ENCODE data around the gene KCNIP4.
"Not testable (repeated sequence)": the region's sequence is repeated elsewhere in the genome, so short reads cannot be mapped to it uniquely, and the experiment has no call there.

The KCNIP4 gene

DNA sequence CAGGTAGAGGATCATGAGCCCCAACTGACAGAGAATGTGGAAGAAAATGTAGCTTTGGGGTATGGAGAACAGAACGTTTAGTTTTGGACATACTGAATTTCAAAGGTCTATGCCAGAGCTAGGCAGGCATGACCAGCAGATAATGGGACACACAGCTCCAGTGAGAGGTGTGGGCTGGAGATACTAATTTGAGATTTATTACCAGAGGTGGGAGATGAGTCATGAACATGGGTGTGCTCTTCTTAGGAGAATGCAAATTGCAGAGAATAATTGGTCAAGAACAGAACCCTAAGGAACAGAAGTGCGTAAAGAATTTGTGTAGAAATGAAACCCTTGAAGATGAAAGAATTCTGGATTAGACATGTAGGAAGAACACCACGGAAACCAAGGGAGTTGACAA lies 1123.1 kb downstream of the KCNIP4 start:
- DNase-seq: no peak

DNA sequence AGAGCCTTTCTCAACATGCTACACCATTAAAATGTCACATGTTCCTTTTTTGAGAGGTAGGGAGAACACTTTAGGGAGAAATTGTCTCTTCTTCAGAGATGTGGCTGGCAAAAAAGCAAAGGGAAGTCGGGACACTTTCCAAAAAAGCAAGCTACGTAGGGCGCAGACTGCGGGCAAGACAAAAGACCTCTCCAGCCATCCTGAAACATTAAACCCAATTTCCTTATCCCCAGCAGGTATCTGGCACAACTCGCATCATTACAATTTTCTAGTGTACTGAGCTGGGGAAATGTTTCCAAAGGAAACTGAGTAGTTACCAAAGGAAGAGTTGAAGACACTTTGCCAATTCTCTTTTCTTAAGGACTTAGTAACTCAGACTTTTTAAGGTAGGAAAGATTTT lies 1132.3 kb downstream of the KCNIP4 start:
- DNase-seq: no peak

DNA sequence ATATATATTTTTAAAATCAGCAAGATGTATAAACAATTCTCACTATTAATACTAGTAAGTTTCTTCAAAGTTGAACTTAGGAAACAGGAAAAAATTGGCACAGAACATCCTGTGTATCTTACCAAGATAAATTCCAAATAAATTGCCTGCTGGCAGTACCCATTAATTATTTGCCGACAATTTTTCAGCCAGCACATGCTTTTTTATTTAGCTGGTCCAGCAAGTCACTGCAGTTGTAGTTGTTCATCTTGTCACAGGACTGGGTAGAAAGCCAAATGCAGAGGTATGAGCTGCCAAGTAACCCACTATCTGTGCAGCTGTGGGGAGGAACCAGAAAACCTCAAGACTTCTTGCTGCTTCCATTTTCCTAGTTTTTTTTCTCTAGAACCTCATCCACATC lies 1134.9 kb downstream of the KCNIP4 start:
- no peak for DNase-seq

DNA sequence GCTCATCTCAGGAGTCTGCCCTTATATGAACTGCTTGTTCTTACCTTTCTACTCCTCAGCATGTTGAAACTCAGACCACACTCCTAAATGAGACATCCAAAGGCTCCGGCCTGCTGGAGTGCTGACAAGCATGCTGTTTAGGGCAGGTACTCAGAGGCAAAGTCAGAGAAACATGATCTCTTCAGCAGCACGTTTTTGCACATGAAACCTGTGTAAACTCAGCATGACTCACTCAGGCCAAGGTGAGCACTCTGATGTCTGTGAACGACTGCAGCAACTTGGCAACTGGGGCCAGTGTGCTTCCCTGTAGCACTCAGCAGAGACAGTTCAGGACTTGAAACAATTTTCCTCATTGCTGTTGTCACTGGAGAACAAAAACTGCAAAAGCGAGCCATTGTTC lies 1138.8 kb downstream of the KCNIP4 start:
- no peak for DNase-seq

DNA sequence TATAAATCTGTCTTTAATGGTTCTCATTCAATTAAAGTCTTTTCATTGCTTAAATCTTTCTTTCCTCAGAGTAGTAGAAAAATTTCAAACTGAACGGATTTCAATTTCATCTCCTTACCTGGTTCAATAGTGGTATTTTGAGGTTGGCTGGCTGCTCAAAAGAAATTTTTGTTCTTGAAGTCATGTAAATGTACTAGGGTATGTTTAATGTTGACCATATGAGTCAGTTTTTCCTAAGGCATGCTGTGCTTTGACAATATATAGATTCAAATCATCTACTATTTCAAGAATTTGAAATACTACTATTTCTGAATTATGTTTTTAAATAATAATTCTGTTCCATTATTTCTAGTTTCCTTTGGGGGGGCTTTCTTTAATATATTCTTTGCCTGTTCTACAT lies 1142.9 kb downstream of the KCNIP4 start:
- no peak for DNase-seq

DNA sequence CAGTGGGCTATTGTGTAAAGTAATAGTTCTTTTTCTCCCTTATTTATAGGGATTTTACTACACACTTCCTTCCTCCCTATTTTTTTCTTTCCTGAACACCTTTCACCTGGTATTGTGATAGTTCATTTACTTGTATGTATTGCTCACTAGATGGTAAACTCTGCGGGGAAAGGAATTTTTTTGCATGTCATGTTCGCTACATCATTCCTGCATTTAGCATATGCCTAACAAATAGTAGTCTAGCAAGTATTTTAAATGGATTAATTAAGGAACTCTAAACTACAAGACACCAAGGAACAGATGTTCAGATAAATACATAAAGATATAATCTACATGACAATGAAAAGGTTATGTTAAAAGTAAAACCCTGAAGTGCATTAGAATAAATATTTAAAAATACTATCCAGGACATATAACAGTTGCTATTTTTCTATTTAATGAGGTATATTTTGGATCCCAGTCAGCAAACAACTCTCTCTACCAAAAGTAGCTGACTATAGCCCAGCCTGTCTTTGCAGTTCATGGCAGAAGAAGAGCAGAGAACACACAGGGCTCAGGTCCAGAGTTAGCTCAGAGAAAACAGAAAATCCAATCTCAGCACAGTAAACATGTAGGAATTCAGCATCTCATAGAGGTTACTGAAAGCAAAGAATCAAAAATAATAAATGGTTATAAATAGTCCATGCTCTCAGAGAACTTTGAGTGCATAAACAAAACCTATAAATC lies 1160.5 kb downstream of the KCNIP4 start:
- no peak for DNase-seq

DNA sequence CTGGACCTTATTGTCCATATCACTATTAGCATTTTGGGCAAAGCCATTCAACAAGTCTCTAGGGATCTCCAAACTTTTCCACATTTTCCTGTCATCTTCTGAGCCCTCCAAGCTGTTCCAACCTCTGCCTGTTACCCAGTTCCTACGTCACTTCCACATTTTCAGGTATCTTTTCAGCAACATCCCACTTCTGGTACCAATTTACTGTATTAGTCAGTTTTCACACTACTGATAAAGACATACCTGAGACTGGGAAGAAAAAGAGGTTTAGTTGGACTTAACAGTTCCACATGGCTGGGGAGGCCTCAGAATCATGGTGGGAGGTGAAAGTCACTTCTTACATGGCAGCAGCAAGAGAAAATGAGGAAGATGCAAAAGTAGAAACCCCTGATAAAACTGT lies 1165.4 kb downstream of the KCNIP4 start:
- DNase-seq: not testable (repeated sequence)

DNA sequence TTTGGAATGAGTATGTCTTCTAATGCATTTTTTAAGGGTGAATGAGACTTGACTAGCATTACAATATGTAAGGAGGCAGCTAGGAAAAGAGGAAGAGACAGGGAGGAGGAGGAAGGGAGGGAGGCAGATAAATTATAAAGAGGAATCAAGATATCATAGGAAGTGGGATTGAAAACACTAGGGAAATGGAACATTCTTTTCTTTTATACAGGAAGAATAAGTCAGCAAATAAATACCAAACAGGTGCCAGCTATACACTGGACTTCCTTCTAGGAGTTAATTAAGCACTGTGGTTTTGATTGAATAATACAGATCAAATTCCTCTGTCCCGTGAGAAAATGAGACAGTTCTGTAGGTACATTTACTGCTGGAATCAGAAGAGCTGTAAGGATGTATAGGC lies 1169.7 kb downstream of the KCNIP4 start:
- DNase-seq: no peak

DNA sequence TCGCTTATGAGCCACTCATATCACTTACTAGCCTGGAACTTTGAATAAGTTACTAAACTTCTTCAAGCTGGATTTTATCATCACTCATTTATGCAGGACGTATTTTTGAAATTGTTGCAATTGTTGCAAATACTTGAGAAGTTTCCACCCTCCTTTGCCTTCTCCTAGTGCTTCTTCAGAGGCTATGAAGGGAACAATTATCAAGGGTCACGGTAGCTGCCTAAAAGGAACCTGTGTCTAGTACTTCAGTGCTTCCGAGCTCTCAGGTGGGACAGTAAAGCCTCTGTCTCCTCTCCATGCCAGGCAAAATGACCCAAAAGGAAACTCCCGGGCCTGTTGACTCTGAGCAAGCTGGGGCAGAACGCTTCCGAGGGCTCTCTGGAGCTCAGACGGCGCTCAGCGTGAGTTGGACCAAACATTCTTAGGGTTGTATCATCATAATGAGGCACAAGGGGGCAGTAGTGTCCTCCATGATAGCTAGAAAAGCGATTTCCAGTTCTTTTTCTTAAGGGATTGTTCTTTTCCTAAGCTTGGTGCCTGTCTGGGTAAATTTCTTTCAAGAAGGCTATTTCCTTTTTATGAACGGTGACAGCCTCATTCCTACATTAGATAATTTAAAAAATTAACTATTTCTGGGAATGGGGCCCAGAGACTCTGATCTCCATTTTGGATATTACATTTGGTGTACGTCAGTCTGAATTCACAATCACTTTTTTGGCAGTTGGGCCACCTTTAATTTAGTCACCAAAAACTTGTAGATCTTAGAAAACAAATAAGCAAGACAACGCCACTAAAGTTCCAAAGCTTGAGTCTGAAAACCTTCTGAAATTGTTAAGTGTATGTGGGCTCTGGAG lies 1175.2 kb downstream of the KCNIP4 start:
- DNase-seq: peak; percentile 9 to 18

DNA sequence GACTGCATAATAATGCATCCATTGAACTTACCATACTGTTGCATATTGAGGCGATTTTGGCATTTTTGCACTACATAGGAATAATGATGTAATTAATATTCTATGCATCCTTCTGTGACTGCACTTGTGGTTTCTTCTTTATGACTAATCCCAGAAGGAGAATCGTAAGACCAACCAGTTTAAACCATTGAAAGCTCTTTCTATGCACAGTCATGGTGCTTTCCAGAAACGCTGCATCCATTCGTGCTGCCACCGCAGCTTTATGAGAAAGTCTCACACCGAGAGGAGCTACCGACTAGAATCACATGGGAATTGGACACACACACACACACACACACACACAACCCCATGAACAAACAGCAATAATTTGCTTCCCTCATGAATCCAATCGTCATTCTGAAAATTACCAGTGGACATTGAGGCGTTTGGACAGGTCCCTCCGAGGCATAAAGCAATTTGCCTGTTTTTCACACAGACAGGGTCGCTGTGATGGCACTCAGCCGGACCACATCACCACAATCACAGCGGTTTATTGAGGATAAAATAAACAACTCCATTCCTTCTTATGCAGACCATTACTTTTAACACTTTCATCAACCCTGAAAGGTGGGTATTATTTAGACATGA lies 1184.1 kb downstream of the KCNIP4 start:
- no peak for DNase-seq

DNA sequence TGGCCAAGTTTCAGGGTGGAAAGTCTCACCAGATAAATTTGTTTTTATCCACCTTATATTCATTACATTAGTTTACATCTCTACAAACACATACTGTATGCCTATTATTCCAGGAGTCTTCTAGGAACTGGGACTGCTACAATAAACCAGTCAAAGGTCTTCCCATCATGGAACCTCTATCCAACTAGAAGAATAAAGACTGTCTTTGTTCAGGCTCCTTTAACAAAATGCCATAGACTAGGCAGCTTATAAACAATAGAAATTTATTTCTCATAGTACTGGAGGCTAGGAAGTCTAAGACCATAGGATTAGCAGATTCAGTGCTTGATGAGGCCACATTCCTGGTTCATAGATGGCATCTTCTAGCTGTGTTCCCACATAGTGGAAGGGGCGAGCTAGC lies 1186.7 kb downstream of the KCNIP4 start:
- DNase-seq: no peak

DNA sequence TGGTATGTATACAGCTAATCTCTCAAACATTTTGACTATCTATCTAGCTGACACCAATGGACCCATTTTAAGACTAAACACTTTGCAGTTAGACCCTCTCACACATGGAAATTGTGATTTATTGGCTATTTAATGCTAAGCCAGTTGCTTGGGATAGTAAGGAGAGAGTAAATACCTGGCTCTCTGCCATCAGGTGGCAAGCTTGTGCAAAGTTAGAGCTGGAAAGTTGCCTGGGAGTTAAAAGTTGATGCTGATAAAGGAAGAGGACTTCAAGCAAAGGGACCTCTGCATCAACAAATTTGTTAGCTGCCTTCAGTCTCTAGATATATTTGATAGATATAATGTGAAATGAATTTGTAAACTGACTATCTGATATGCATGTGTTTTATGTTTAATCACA lies 1187.2 kb downstream of the KCNIP4 start:
- no peak for DNase-seq

DNA sequence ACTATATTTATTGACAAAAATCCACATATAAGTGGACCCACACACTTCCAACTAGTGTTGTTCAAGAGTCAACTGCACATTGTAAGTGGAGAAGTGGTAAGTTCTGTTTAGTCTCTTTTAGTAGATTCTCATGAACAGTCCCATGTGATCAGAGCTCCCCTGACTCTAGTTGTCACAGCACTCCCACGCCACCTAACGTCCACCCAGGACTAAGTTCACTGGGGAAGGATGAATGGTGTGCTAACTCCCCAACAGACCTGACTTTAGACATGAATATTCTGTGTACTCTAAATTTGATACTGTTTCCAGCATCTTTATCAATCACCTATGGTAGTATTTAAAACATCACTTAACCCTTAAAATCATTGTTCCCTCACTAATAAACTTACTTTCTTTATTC lies 1188.5 kb downstream of the KCNIP4 start:
- DNase-seq: no peak

DNA sequence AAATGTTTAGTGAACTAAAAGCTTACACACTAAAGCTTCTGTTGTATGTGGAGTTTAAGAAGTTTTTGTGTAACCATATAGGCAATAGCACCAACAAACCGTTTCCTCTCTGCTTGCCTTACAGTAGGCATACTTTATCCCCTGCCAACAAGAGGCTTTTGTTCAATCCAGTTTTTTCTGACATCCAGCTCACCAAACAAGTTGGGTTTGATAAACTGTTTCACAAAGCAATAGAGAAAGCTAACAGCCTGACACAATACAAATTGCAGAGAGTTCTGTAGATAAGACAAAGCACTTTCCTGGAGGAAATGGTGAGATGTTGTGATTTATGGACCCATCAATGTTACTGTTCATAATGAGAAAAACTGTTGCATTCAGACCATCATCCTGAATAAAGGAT lies 1194.5 kb downstream of the KCNIP4 start:
- DNase-seq: no peak

DNA sequence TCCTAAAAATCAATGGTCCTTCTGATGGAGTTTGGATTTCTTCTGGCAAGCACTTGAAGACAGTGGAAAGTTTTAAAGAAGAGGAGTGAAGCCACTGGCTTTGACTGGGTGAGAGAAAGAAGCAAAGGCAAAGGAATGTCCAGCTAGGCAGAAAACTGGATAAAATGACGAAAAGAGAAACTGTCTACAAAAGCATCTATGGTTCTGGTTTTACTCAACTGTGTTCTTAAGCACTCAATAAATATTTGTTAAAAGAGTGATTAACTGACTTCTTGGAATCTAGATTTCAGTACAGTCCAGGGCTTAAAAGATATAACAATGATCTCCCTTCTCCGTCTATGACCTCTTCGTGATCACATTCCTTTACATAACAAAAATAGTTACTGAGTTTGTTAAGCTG lies 1195.9 kb downstream of the KCNIP4 start:
- DNase-seq: no peak

DNA sequence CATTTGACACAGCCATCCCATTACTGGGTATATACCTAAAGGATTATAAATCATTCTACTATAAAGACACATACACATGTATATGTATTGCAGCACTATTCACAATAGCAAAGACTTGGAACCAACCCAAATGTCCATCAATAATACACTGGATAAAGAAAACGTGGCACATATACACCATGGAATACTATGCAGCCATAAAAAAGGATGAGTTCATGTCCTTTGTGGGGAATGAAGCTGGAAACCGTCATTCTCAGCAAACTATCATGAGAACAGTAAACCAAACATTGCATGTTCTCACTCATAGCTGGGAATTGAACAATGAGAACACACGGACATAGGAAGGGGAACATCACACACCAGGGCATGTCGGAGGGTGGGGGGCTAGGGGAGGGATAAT lies 1202.6 kb downstream of the KCNIP4 start:
- not testable (repeated sequence) for DNase-seq

DNA sequence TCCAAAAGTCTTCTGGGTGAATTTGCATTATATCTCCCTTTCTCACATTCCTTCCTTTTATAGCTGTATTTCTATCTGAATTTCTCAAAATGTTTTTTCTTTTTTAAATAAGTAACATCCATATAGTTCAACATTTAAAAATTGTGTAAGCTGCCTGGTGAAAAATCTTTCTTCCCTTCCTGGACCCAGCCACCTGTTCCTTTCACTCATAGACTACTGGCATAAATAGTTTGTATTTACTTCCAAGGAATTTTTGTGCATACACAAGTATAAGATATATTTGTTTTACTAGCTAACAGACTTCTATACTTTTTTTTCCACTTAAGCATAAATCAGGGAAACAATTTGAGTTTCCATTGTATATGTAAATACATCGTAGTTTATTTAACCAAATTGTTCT lies 1212.6 kb downstream of the KCNIP4 start:
- no peak for DNase-seq

DNA sequence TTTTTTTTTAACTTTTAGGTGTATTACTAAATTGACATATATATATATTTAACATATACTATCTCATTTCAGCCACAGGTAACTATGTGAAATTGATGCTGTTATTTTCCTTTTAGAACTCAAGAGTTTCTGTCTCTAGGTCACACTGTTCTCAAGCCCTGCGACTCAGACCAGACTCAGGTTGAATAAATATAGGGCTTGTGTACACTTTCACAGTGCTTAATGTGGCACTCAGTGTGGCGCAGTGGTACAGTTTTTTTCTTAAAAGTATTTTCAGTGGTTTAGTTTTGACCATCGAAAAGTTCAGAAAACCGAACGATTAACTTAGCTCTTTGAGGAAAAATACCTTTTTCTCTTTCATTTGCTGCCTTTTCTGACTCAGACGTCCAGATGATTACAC lies 1223.7 kb downstream of the KCNIP4 start:
- no peak for DNase-seq

DNA sequence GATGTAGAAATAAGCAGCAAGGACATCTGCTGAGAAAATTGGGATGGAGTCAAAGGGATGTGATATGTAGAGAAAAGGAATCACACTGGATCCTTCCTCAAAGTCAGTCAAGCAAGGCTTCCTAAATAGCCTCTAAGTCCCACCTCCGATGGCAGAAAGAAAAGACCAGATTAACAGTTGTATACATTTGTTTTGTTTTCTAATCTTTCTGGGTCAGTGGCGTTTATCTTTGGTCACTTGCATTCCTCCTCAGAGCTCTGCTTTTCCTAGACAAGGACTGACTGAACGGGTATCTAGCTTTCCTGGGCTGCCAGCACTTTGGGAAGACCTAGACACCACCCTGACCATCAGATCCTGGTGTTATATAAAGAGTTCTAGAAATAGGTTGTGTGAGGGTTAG lies 1225.1 kb downstream of the KCNIP4 start:
- no peak for DNase-seq

DNA sequence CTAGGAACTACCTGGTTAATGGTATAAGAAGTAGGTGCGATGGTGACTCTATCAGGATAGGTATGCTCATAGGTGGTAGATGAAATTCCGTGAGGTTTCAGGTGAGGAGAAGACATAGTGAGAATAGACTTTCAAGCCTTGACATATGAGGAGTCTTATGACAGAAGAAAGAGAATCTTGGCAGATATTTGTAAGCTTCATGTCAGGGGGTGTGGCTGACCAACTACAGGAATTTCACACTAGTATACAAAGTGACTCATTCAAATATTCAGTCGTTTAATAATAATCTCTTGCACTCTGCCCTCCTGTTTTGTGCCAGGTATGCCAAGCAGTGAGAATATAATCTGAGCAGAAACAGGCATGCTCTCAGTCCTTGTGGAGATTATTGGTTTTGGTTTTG lies 1225.6 kb downstream of the KCNIP4 start:
- no peak for DNase-seq

DNA sequence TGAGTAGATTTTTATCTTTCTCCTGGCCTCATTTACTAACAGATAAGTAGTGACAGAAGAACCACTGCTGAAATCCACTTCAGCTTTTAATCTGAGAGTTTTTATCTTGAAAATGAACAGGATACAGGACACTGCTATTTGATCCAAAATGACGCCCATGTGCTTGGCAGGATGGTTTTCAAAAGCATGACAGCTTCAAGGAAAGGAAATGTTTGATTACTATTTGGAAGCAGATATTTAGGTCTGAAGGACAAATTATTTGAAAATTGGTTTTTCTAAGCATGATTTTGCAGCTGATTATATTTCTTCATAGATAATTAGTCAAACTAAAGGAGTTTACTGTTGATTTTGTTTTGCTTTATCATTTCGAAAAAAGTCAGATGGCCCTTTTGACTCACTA lies 1237.2 kb downstream of the KCNIP4 start:
- DNase-seq: no peak

DNA sequence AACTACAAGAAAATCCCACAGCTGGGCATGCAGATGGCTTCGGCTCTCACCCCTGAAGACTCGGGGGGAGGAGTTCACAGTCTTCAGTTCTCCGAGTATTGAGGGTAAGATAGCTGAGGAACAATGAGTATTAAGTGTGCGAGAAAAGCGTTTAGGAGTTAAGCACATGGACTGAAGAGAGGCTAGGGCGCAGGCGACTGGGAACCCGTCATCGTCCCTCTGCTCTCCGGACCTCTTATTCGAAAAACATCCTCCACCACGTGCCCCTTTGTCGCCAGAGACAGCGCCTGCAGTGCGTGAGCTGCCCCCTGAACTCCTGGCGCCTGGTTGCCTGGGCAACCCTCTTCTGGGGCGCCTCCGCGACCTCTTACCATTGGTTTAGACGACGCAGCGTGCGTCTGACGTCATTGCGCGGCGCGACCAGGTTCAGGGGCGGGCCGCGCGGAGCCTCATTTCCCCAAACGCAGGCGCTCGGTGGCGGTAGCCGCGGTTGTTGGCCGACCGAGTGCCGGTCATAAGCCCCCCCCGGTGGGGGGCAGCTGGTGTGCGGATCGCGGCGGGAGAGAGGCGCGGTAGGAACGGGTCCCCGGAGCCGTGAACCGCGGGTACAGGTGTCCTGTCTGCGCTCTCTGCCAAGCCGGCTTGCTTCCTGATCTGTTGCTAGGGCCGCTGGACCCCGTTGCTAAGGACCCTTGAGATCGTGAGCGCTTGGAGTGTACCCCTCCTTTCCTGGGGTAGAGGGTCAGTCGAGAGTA lies 1248.4 kb downstream of the KCNIP4 start, which contains the start of gene PACRGL:
Gene PACRGL (plus strand): TSS at position 452 of the 755 bp plus-strand sequence. CDS start 4,024 bp downstream, outside the sequence.
- DNase-seq: peak; percentile 93

DNA sequence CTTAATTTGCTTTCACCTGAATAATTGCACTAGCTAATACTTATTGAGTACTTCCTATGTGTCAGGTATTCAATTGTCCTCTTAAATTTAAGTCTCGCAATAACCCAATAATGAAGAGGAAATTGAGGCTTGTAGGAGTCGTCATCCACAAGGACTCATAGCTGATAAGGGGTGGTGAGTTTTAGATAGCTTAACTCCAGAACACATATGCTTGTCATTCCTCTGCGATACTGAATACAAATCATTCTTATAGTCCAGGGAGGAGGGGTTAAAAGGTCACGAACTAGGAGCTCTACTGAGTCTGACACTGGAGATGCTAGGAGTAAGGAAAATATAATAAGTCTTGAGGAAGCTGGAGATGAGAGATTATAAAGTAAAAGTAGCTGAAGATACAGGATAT lies 1249.8 kb downstream of the KCNIP4 start:
- no peak for DNase-seq

All from stimulated activated CD4-positive, alpha-beta T cell treated with anti-CD3 and anti-CD28 coated beads, Interleukin-2, amount 100 ng/mL, for 24 hours (primary cell).